K562 (cell line): Measurements from ENCODE around the gene EXOSC6. TPM values are rescaled to one million over a fixed set of nuclear protein-coding genes. Genes with fewer than 3 reads are reported as not detected.
A peak's percentile ranks its signal among the peaks of the same experiment; 100 is the strongest.
"Not testable (repeated sequence)": the region's sequence is repeated elsewhere in the genome, so short reads cannot be mapped to it uniquely, and the experiment has no call there.

Source experiments
- ATAC-seq: fragments of 200-7000 bp; cut with Tn5 transposase; 3 replicates; pipeline ENCODE4 v1.9.1; 2020; ENCODE audit warnings: moderate library complexity
- BruUV-seq: library from RNA; stranded (reverse); fragments of 400-500 nt; replicated peaks from 2 replicates; lab custom pipeline; 2021; lab: Mats Ljungman, UMichigan
- CTCF ChIA-PET: fragments of 300-600 bp; formaldehyde crosslinking; extraction: SDS; loops from one replicate; lab custom pipeline; 2021; ENCODE audit warnings: low intra/inter-chr PET ratio; lab: Yijun Ruan, JAX
- POLR2A ChIA-PET: fragments of 300-600, 350-650 bp; sonication (Branson Sonifier 250); formaldehyde crosslinking; extraction: SDS; loops from one replicate; lab custom pipeline; 2021; ENCODE audit warnings: antibody characterized with exemption, inconsistent platforms; lab: Yijun Ruan, JAX
- DNase-seq, 4 experiments: peaks; one replicate each; pipeline versions ENCODE4 v3.0.0 to v3.0.0-alpha.2; 2011 to 2018; ENCODE audit warnings: low spot score in 3 of 4, mixed read lengths in 3 of 4; ENCODE audit errors: extremely low read depth in 1 of 4
- FAIRE-seq: peaks from 2 replicates; lab custom pipeline; 2011; peaks lifted over from hg19 to GRCh38; lab: Jason Lieb, UNC
- H2AFZ ChIP-seq: 2 replicates; pipeline ENCODE4 v1.6.0; 2011; ENCODE audit warnings: low read depth, low read length, control low read depth, inconsistent platforms
- H3K27ac ChIP-seq: fragments of 200-600 bp; 3 replicates; pipeline ENCODE4 v1.8.0; 2011; ENCODE audit warnings: low read depth, mild to moderate bottlenecking, control low read depth, inconsistent platforms, low read length, moderate library complexity, mixed read lengths; ENCODE audit errors: extremely low read depth
- H3K27me3 ChIP-seq, 2 experiments: fragments of 300-600 bp in 1 of 2; 2 replicates in 1 of 2; 3 replicates in 1 of 2; pipeline versions ENCODE4 v1.6.0 to v1.8.0; 2011; ENCODE audit warnings: inconsistent platforms in 2 of 2, low read length in 2 of 2, mild to moderate bottlenecking in 1 of 2, mixed read lengths in 1 of 2, moderate library complexity in 1 of 2; ENCODE audit not compliant: control insufficient read depth in 2 of 2, insufficient read depth in 2 of 2
- H3K36me3 ChIP-seq: fragments of 300-600 bp; 3 replicates; pipeline ENCODE4 v1.8.0; 2011; ENCODE audit warnings: mild to moderate bottlenecking, low read length, inconsistent platforms; ENCODE audit not compliant: control insufficient read depth, insufficient read depth
- H3K4me1 ChIP-seq, 2 experiments: fragments of 200-600 bp in 1 of 2; replicated peaks in 1 of 2; 2 replicates in 1 of 2; 3 replicates in 1 of 2; pipeline versions ENCODE4 v1.5.1 to v1.8.0; 2011; ENCODE audit warnings: inconsistent platforms in 2 of 2, low read length in 2 of 2, mild to moderate bottlenecking in 1 of 2, mixed read lengths in 1 of 2, moderate library complexity in 1 of 2; ENCODE audit not compliant: control insufficient read depth in 2 of 2, insufficient read depth in 2 of 2
- H3K4me2 ChIP-seq: 2 replicates; pipeline ENCODE4 v1.6.1; 2011; ENCODE audit warnings: low read length, control low read depth, inconsistent platforms, mixed read lengths; ENCODE audit not compliant: insufficient read depth
- H3K4me3 ChIP-seq: fragments of 200-600 bp; sonication (generic), shearing (Covaris generic); 2 replicates; pipeline ENCODE4 v1.5.1; 2016; ENCODE audit warnings: control low read depth, inconsistent platforms
- H3K79me2 ChIP-seq: fragments of 200-600 bp; 3 replicates; pipeline ENCODE4 v1.8.0; 2011; ENCODE audit warnings: low read length, inconsistent platforms; ENCODE audit not compliant: control insufficient read depth, insufficient read depth
- H3K9ac ChIP-seq, 2 experiments: 2 replicates each; pipeline versions ENCODE4 v1.6.0 to v1.6.1; 2011; ENCODE audit warnings: low read depth in 2 of 2, low read length in 2 of 2, control low read depth in 1 of 2, inconsistent platforms in 1 of 2, mild to moderate bottlenecking in 1 of 2, mixed read lengths in 1 of 2; ENCODE audit not compliant: insufficient read depth in 1 of 2
- H3K9me1 ChIP-seq: one replicate; pipeline ENCODE4 v1.6.0; 2011; ENCODE audit warnings: inconsistent platforms, mild to moderate bottlenecking, low read length, moderate library complexity; ENCODE audit not compliant: control insufficient read depth, insufficient read depth
- H3K9me3 ChIP-seq: replicated peaks from 2 replicates; pipeline ENCODE4 v1.5.1; 2011; ENCODE audit warnings: low read depth, low read length, inconsistent platforms; ENCODE audit not compliant: control insufficient read depth, insufficient read depth
- H4K20me1 ChIP-seq: replicated peaks from 2 replicates; pipeline ENCODE4 v1.6.1; 2011; ENCODE audit warnings: low read length, inconsistent platforms, mixed read lengths; ENCODE audit not compliant: control insufficient read depth, insufficient read depth
- NFIC ChIP-seq: fragments of 450-650 bp; IDR thresholded peaks from 2 replicates; pipeline ENCODE4 v1.6.1; 2017; ENCODE audit warnings: mild to moderate bottlenecking, inconsistent platforms
- WGBS: fragments of 100-300 bp; shearing (Covaris generic); methylation state at CpG from one replicate; pipeline ENCODE4 v1.1.6; 2016; ENCODE audit warnings: low coverage, mixed read lengths; ENCODE audit not compliant: insufficient coverage; ENCODE audit errors: missing lambda C conversion rate; 5-methylcytosine and 5-hydroxymethylcytosine counted together
- in situ Hi-C: fragments of 300-500 bp; cut with MboI; formaldehyde crosslinking; loops from 4 replicates; pipeline ENCODE4 v1.15.0; 2018; ENCODE audit warnings: inconsistent platforms, mixed read lengths
- intact Hi-C: fragments of 100-400 bp; cut with micrococcal nuclease; formaldehyde crosslinking; loops from 2 replicates; pipeline ENCODE4 v1.14.2; 2022
- polyA plus RNA-seq, 8 experiments: library from polyadenylated mRNA; depleted of rRNA in 4 of 8; stranded (reverse) in 5 of 8; unstranded in 3 of 8; fragments of >200 nt; fragmentation: Nextera tagmentation in 2 of 8; fragmentation: Illumina TruSeq in 1 of 8; extraction: Ambion mirVana in 2 of 8; extraction: Trizol in 1 of 8; gene quantifications; 2 replicates each; pipeline versions ENCODE4 v1.2.1 to v1.2.3, GENCODE V29; 2011 to 2014; ENCODE audit warnings: inconsistent platforms in 1 of 8, missing spikeins in 1 of 8
- total RNA-seq, 7 experiments: library from RNA; depleted of rRNA in 6 of 7; stranded (reverse); fragments of >200 nt in 6 of 7; fragmentation: Illumina TruSeq in 2 of 7; extraction: Trizol in 2 of 7; gene quantifications; 2 replicates each; pipeline versions ENCODE4 v1.2.1 to v1.2.3, GENCODE V29; 2011 to 2021; ENCODE audit warnings: low replicate concordance in 1 of 7

Gene EXOSC6
- total and polyA plus RNA-seq, 9 of the 15 experiments (the other 6 are each of a cell fraction or from before 2014, with no cell fraction given) = 9.2 to 29.0 (median 15.6) TPM

- H3K27me3 ChIP-seq, H3K79me2 ChIP-seq, in situ Hi-C loops, H3K36me3 ChIP-seq, H2AFZ ChIP-seq, H3K4me1 ChIP-seq, H3K4me2 ChIP-seq, BruUV-seq, H3K27ac ChIP-seq, H3K4me3 ChIP-seq, H4K20me1 ChIP-seq, ATAC-seq, H3K9ac ChIP-seq, H3K9me1 ChIP-seq, H3K9me3 ChIP-seq, CTCF ChIA-PET, FAIRE-seq, intact Hi-C loops, POLR2A ChIA-PET: not testable (repeated sequence)
- peak in 1 of 4 experiments; percentile 2 for DNase-seq
- WGBS = 35% methylated on average over 3 of the region's 3 CpGs
- peak; percentile 35; the same call in 1 of the 2 replicates for TF ChIP-seq NFIC
Measured at GRCh38 chr16:70198666-70199065, 53.1 kb downstream of the EXOSC6 start.

DNA sequence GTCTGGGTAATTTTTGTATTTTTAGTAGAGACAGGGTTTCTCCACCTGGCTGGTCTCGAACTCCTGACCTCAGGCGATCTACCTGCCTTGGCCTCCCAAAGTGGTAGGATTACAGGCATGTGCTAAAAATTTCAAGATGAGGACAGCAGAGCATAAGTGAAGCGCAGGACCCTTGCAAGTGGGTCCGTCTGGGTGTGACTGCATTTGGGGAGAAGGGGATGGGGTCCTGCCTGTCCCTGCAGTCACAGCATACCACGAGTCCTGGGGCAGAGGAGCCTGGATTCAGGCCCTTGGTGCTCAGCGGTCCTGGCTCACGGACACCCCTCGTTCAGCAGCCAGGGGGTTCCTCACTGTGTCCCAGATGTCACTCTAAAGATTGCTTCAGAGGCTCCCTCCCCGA lies 53.5 kb downstream of the EXOSC6 start:
- H3K27ac ChIP-seq, ATAC-seq, DNase-seq, H3K9me3 ChIP-seq, H3K79me2 ChIP-seq, BruUV-seq, FAIRE-seq, H3K4me2 ChIP-seq, intact Hi-C loops, CTCF ChIA-PET, H3K27me3 ChIP-seq, H3K4me3 ChIP-seq, H4K20me1 ChIP-seq, H3K36me3 ChIP-seq, in situ Hi-C loops, H3K9ac ChIP-seq, H2AFZ ChIP-seq, H3K9me1 ChIP-seq, POLR2A ChIA-PET, H3K4me1 ChIP-seq: not testable (repeated sequence)
- WGBS = 27% methylated on average over 7 of the region's 9 CpGs

GRCh38 chr16:70197611-70198010 lies 54.1 kb downstream of the EXOSC6 start:
- H3K27ac ChIP-seq, POLR2A ChIA-PET, H3K9ac ChIP-seq, CTCF ChIA-PET, H3K9me3 ChIP-seq, in situ Hi-C loops, BruUV-seq, FAIRE-seq, intact Hi-C loops, H3K79me2 ChIP-seq, H3K4me1 ChIP-seq, H2AFZ ChIP-seq, H3K4me3 ChIP-seq, H3K27me3 ChIP-seq, H3K36me3 ChIP-seq, H3K4me2 ChIP-seq, H4K20me1 ChIP-seq, H3K9me1 ChIP-seq: not testable (repeated sequence)
- 37% methylated on average over 3 of the region's 7 CpGs for WGBS
- DNase-seq (peak in 1 of 4 experiments; percentile 2), ATAC-seq (peak; percentile 36)
